Activated CD4-positive, alpha-beta memory T cell treated with anti-CD3 and anti-CD28 coated beads, Interleukin-2, amount 10 ng/mL, durations not matched to agents 7 days and 5 days (primary cell): ENCODE results near the gene FRMD4B. TPM values are rescaled to one million over a fixed set of nuclear protein-coding genes. Genes with fewer than 3 reads are reported as not detected.

Experiments
- CTCF ChIA-PET: fragments of 350-600 bp; sonication (Branson Sonifier 250); formaldehyde crosslinking; loops from one replicate; lab custom pipeline; 2021; ENCODE audit warnings: antibody characterized with exemption, inconsistent platforms; lab: Charles Lee
- POLR2A ChIA-PET: fragments of 350-600 bp; sonication (Branson Sonifier 250); formaldehyde crosslinking; loops from one replicate; lab custom pipeline; 2021; ENCODE audit warnings: antibody characterized with exemption; lab: Charles Lee
- DNase-seq: peaks from one replicate; pipeline ENCODE4 v3.0.0-alpha.2; 2020
- H3K27ac Mint-ChIP-seq: one replicate; pipeline ENCODE4 v1.8.0; 2021; ENCODE audit warnings: mild to moderate bottlenecking, mixed read lengths
- H3K27me3 Mint-ChIP-seq: one replicate; pipeline ENCODE4 v1.8.0; 2021; ENCODE audit warnings: mixed read lengths
- H3K36me3 Mint-ChIP-seq: one replicate; pipeline ENCODE4 v1.8.0; 2021; ENCODE audit warnings: low read depth, mixed read lengths
- H3K4me1 Mint-ChIP-seq: one replicate; pipeline ENCODE4 v1.8.0; 2021; ENCODE audit warnings: mixed read lengths
- H3K4me3 Mint-ChIP-seq: one replicate; pipeline ENCODE4 v1.8.0; 2021; ENCODE audit warnings: mild to moderate bottlenecking, mixed read lengths
- H3K9me3 Mint-ChIP-seq: one replicate; pipeline ENCODE4 v1.8.0; 2021; ENCODE audit warnings: mixed read lengths
- total RNA-seq, 2 experiments: library from RNA; stranded (reverse); gene quantifications; one replicate each; pipeline ENCODE4 v1.2.3, GENCODE V29; 2021

Gene FRMD4B
- total RNA-seq, 2 experiments from 2014 or later = 69.5 to 72.4 TPM

- no peaks in the 10 kb centered on the region for H3K9me3 Mint-ChIP-seq
- POLR2A ChIA-PET = interaction anchor here (0.8 to 4.5 kb wide), 9 partner anchors 13 to 146 kb away, joined by 3 to 115 read pairs (median 20); partner anchors contain the start of genes ARL6IP5 and TMF1
- H3K4me1 Mint-ChIP-seq = peaks cover 67% of the 10 kb centered on the region
- DNase-seq = peak; percentile 74
- H3K36me3 Mint-ChIP-seq = peaks cover 63% of the 10 kb centered on the region
- H3K4me3 Mint-ChIP-seq = peak overlapping the region; percentile 85
- H3K27me3 Mint-ChIP-seq = no peaks in the 10 kb centered on the region
- peak overlapping the region; percentile 97 for H3K27ac Mint-ChIP-seq
- CTCF ChIA-PET = interaction anchor here (0.9 to 3.7 kb wide), 5 partner anchors 11 to 108 kb away, joined by 3 to 30 read pairs (median 5); no protein-coding TSS in a partner anchor
These were observed 187.9 kb downstream of the FRMD4B start for GRCh38 chr3:69197922-69198530.

DNA sequence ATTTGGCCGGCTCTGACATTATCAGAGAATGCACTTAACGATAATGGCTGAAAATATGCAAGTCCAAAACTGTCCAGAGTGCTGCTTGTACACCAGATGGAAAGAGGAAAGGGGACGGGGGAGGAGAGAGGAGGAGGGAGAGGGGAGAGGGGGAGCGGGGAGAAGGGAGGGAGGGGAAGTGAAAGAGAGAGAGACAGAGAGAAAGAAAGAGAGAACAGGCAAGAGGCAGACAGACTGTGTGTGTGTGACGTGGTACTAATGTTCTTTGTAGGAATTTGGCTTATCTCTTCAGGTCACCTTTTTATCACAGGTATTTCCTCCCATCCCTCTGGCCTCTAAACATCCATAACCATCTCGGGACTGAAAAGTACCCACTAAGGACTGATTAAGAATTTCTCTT, 188.4 kb downstream of the FRMD4B start:
- peaks cover 69% of the 10 kb centered on the region for H3K36me3 Mint-ChIP-seq
- DNase-seq = no peak
- ChIA-PET CTCF (interaction anchor here (0.9 to 3.7 kb wide), 4 partner anchors 15 to 108 kb away, joined by 3 to 30 read pairs (median 12); no protein-coding TSS in a partner anchor), POLR2A (interaction anchor here (0.8 to 4.4 kb wide), 7 partner anchors 13 to 145 kb away, joined by 3 to 115 read pairs (median 20); partner anchors contain the start of genes ARL6IP5 and TMF1)
- H3K4me1 Mint-ChIP-seq = peaks cover 64% of the 10 kb centered on the region
- H3K4me3 Mint-ChIP-seq = peak overlapping the region; percentile 85
- H3K27me3 Mint-ChIP-seq = no peaks in the 10 kb centered on the region
- no peaks in the 10 kb centered on the region for H3K9me3 Mint-ChIP-seq
- H3K27ac Mint-ChIP-seq = peak overlapping the region; percentile 97

DNA sequence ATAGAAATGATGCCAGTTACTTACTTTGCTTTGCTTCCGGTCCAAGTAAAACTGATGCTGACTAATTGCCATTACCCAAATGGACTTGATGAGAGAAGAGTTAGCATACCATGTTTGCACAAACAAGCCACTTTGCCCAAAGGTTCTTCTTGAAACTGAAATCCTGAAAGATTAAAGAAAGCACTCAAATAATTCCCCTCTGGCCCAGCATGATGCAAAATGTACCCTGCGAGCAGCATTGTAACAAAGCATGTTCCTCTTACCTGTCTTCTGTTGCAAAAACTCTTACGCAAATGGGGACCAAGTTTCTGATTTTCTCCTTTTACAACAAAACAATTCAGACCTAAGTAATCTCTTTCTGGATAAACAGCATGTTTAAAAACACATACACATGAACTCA, 189.0 kb downstream of the FRMD4B start:
- no peak for DNase-seq
- CTCF ChIA-PET = no interaction called here
- peak overlapping the region; percentile 97 for H3K27ac Mint-ChIP-seq
- peaks cover 75% of the 10 kb centered on the region for H3K36me3 Mint-ChIP-seq
- H3K27me3 Mint-ChIP-seq = no peaks in the 10 kb centered on the region
- peak overlapping the region; percentile 85 for H3K4me3 Mint-ChIP-seq
- peaks cover 63% of the 10 kb centered on the region for H3K4me1 Mint-ChIP-seq
- POLR2A ChIA-PET = interaction anchor here (1.3 to 2.4 kb wide), 2 partner anchors 10 to 40 kb away, joined by 5 to 6 read pairs; no protein-coding TSS in a partner anchor
- H3K9me3 Mint-ChIP-seq = no peaks in the 10 kb centered on the region

- Mint-ChIP-seq H3K4me3 (no peak overlapping the region), H3K9me3 (no peaks in the 10 kb centered on the region), H3K4me1 (peaks cover 67% of the 10 kb centered on the region), H3K36me3 (peaks cover 97% of the 10 kb centered on the region), H3K27me3 (no peaks in the 10 kb centered on the region), H3K27ac (no peak overlapping the region)
- POLR2A ChIA-PET = interaction anchor here (1.0 to 2.4 kb wide), 8 partner anchors 8 to 112 kb away, joined by 3 to 7 read pairs (median 4); no protein-coding TSS in a partner anchor
- no peak for DNase-seq
- CTCF ChIA-PET = interaction anchor here (0.6 to 2.1 kb wide), 4 partner anchors 34 to 113 kb away, joined by 3 to 10 read pairs (median 4); no protein-coding TSS in a partner anchor
These were observed 191.3 kb downstream of the FRMD4B start for GRCh38 chr3:69194431-69195165.

- H3K4me1 Mint-ChIP-seq = peaks cover 69% of the 10 kb centered on the region
- H3K36me3 Mint-ChIP-seq = peaks cover 94% of the 10 kb centered on the region
- H3K27me3 Mint-ChIP-seq = no peaks in the 10 kb centered on the region
- no peak overlapping the region for H3K27ac Mint-ChIP-seq
- no peaks in the 10 kb centered on the region for H3K9me3 Mint-ChIP-seq
- ChIA-PET POLR2A (interaction anchor here (1.0 to 1.4 kb wide), 6 partner anchors 12 to 113 kb away, joined by 3 to 7 read pairs (median 4); no protein-coding TSS in a partner anchor), CTCF (interaction anchor here (1.0 to 2.1 kb wide), 2 partner anchors 33 to 112 kb away, joined by 3 to 10 read pairs; no protein-coding TSS in a partner anchor)
- no peak overlapping the region for H3K4me3 Mint-ChIP-seq
- no peak for DNase-seq
These were observed 192.1 kb downstream of the FRMD4B start for GRCh38 chr3:69193749-69194148.

GRCh38 chr3:69191516-69191915, 194.4 kb downstream of the FRMD4B start:
- POLR2A ChIA-PET = interaction anchor here (0.9 kb wide), 2 partner anchors 14 to 26 kb away, joined by 3 read pairs; no protein-coding TSS in a partner anchor
- Mint-ChIP-seq H3K27ac (no peak overlapping the region), H3K27me3 (no peaks in the 10 kb centered on the region), H3K4me1 (peaks cover 51% of the 10 kb centered on the region), H3K9me3 (no peaks in the 10 kb centered on the region), H3K4me3 (no peak overlapping the region), H3K36me3 (peaks cover 90% of the 10 kb centered on the region)
- CTCF ChIA-PET = interaction anchor here (1.1 kb wide), 1 partner anchor 17 kb away, joined by 3 read pairs; no protein-coding TSS in a partner anchor
- no peak for DNase-seq

- peaks cover 32% of the 10 kb centered on the region for H3K4me1 Mint-ChIP-seq
- no peak overlapping the region for H3K27ac Mint-ChIP-seq
- H3K4me3 Mint-ChIP-seq = no peak overlapping the region
- no peaks in the 10 kb centered on the region for H3K9me3 Mint-ChIP-seq
- DNase-seq = no peak
- peaks cover 82% of the 10 kb centered on the region for H3K36me3 Mint-ChIP-seq
- no peaks in the 10 kb centered on the region for H3K27me3 Mint-ChIP-seq
- POLR2A ChIA-PET = interaction anchor here (0.7 kb wide), 1 partner anchor 11 kb away, joined by 3 read pairs; no protein-coding TSS in a partner anchor
- CTCF ChIA-PET = no interaction called here
These were observed 196.4 kb downstream of the FRMD4B start for GRCh38 chr3:69189487-69189886.

- H3K4me1 Mint-ChIP-seq = peaks cover 26% of the 10 kb centered on the region
- H3K4me3 Mint-ChIP-seq = no peak overlapping the region
- H3K36me3 Mint-ChIP-seq = peaks cover 72% of the 10 kb centered on the region
- no peaks in the 10 kb centered on the region for H3K27me3 Mint-ChIP-seq
- no peak for DNase-seq
- no peaks in the 10 kb centered on the region for H3K9me3 Mint-ChIP-seq
- ChIA-PET POLR2A (interaction anchor here (1.1 kb wide), 1 partner anchor 9 kb away, joined by 3 read pairs; no protein-coding TSS in a partner anchor), CTCF (no interaction called here)
- H3K27ac Mint-ChIP-seq = no peak overlapping the region
These were observed 199.3 kb downstream of the FRMD4B start for GRCh38 chr3:69186575-69187093.

- POLR2A ChIA-PET = interaction anchor here (0.7 to 2.3 kb wide), 3 partner anchors 11 to 27 kb away, joined by 3 to 6 read pairs (median 3); no protein-coding TSS in a partner anchor
- peaks cover 38% of the 10 kb centered on the region for H3K4me1 Mint-ChIP-seq
- no peak overlapping the region for H3K27ac Mint-ChIP-seq
- no peaks in the 10 kb centered on the region for H3K27me3 Mint-ChIP-seq
- H3K4me3 Mint-ChIP-seq = no peak overlapping the region
- no peaks in the 10 kb centered on the region for H3K9me3 Mint-ChIP-seq
- DNase-seq = no peak
- peaks cover 76% of the 10 kb centered on the region for H3K36me3 Mint-ChIP-seq
- CTCF ChIA-PET = interaction anchor here (0.6 to 1.1 kb wide), 2 partner anchors 123 to 171 kb away, joined by 3 to 7 read pairs; no protein-coding TSS in a partner anchor
These were observed 203.1 kb downstream of the FRMD4B start for GRCh38 chr3:69182588-69183316.

GRCh38 chr3:69181592-69182211, 204.2 kb downstream of the FRMD4B start:
- Mint-ChIP-seq H3K9me3 (no peaks in the 10 kb centered on the region), H3K27me3 (no peaks in the 10 kb centered on the region), H3K27ac (no peak overlapping the region), H3K4me3 (no peak overlapping the region), H3K4me1 (peaks cover 38% of the 10 kb centered on the region), H3K36me3 (peaks cover 73% of the 10 kb centered on the region)
- CTCF ChIA-PET = interaction anchor here (1.1 kb wide), 1 partner anchor 63 kb away, joined by 3 read pairs; no protein-coding TSS in a partner anchor
- POLR2A ChIA-PET = interaction anchor here (1.5 kb wide), 1 partner anchor 12 kb away, joined by 3 read pairs; no protein-coding TSS in a partner anchor
- DNase-seq = no peak

DNA sequence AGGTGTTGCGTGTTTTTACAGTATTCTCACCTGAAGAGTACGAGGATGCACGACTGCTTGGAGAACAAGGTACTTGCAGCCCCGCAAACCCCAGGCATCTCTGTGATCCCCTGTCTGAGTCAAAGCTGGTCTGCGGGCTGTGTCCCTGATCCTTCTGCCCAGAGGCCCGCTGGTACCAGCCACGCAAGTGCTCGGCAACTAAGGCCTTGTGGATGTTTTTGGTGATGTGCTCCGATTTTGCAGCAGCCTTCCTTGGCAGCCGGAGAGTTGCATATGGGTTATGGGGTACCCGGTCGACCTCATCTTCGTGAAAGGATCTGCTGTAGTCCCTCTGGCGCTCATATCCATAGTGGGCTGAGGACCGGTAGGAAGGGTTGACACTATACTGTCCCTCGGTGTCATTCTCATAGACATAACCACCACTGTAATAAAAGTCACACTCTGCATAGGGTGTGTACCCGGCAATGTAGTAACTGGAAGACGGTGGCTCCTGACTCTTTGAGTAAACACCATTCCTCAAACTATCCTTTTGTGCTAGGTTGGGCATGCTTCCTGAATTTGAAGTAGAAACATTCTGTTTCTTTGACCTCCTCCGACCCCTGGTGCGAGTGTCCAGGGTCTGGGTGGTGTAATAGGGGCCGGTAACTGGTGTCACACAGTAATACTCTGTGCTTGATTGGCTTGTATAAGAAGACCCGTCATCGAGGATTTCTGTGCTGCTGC, 204.9 kb downstream of the FRMD4B start:
- no peak overlapping the region for H3K27ac Mint-ChIP-seq

More for the DNA sequence above, 204.9 kb downstream of the FRMD4B start:
- DNase-seq = no peak
- Mint-ChIP-seq H3K4me1 (peaks cover 41% of the 10 kb centered on the region), H3K4me3 (no peak overlapping the region), H3K36me3 (peaks cover 77% of the 10 kb centered on the region), H3K9me3 (no peaks in the 10 kb centered on the region), H3K27me3 (no peaks in the 10 kb centered on the region)
- ChIA-PET POLR2A (no interaction called here), CTCF (interaction anchor here (1.1 kb wide), 1 partner anchor 64 kb away, joined by 3 read pairs; no protein-coding TSS in a partner anchor)
